GM12892 (cell line): Measurements from ENCODE around the gene ETHE1. TPM values are rescaled to one million over a fixed set of nuclear protein-coding genes. Genes with fewer than 3 reads are reported as not detected.

ENCODE experiments used
- DNase-seq: peaks from one replicate; pipeline ENCODE4 v3.0.0; 2011; ENCODE audit not compliant: insufficient read length
- FAIRE-seq: peaks from 2 replicates; lab custom pipeline; 2011; peaks lifted over from hg19 to GRCh38; lab: Jason Lieb, UNC
- POLR2A ChIP-seq: IDR thresholded peaks from 2 replicates; pipeline ENCODE4 v1.6.1; 2011; ENCODE audit warnings: low read depth, low read length, control low read depth
- POLR2AphosphoS5 ChIP-seq: IDR thresholded peaks from 2 replicates; pipeline ENCODE4 v1.6.1; 2011; ENCODE audit warnings: low read depth, low read length, control low read depth
- TAF1 ChIP-seq: IDR thresholded peaks from 2 replicates; pipeline ENCODE4 v1.6.1; 2011; ENCODE audit warnings: low read depth, mild to moderate bottlenecking, control low read depth, low read length, borderline replicate concordance
- polyA plus RNA-seq: library from polyadenylated mRNA; unstranded; fragments of >200 nt; gene quantifications from one replicate; pipeline ENCODE4 v1.2.1, GENCODE V29; 2012; ENCODE audit warnings: missing spikeins, inconsistent platforms; ENCODE audit not compliant: missing spikeins

The ETHE1 gene
- 38.9 TPM for polyA plus RNA-seq

- TF ChIP-seq POLR2A: peak; percentile 73; the same call in 1 of the 2 replicates
- peak; percentile 64 for TF ChIP-seq POLR2AphosphoS5
- peak; percentile 69; the same call in 1 of the 2 replicates for TF ChIP-seq TAF1
- peak; percentile 60 for FAIRE-seq
- peak; percentile 82 for DNase-seq
Measured at GRCh38 chr19:43526884-43527859, at the start of gene ETHE1. ETHE1 (minus strand) TSS chr19:43527201; CDS start chr19:43527177, 24 bp downstream.

GRCh38 chr19:43575955-43576878 lies 49.2 kb upstream of the ETHE1 start:
- TF ChIP-seq TAF1: no peak
- no peak for TF ChIP-seq POLR2A
- no peak for TF ChIP-seq POLR2AphosphoS5
- no peak for DNase-seq
- no peak for FAIRE-seq

- DNase-seq (peak; percentile 94), FAIRE-seq (peak; percentile 100)
- TF ChIP-seq POLR2A: peak; percentile 67; the same call in 1 of the 2 replicates
- TF ChIP-seq TAF1: 0 out of 2 replicates have a peak, but pooled peaks have one; percentile 18
- TF ChIP-seq POLR2AphosphoS5: peak; percentile 61; the same call in 1 of the 2 replicates
Measured at GRCh38 chr19:43575156-43575950, 48.4 kb upstream of the ETHE1 start, which contains the start of the genes PINLYP and XRCC1. PINLYP (plus strand) TSS chr19:43575801; CDS start chr19:43577192, 1,391 bp downstream. XRCC1 (minus strand) TSS chr19:43575527; CDS start chr19:43575458, 69 bp downstream.

GRCh38 chr19:43574424-43575155 lies 47.6 kb upstream of the ETHE1 start:
- DNase-seq: no peak
- FAIRE-seq: no peak
- TF ChIP-seq POLR2A (no peak), POLR2AphosphoS5 (no peak), TAF1 (no peak)

GRCh38 chr19:43572171-43572588 lies 45.2 kb upstream of the ETHE1 start:
- DNase-seq: no peak
- TF ChIP-seq POLR2A: no peak
- no peak for TF ChIP-seq POLR2AphosphoS5
- FAIRE-seq: no peak

- no peak for DNase-seq
- no peak for FAIRE-seq
- no peak for TF ChIP-seq TAF1
- TF ChIP-seq POLR2AphosphoS5: no peak
- TF ChIP-seq POLR2A: no peak
Measured at GRCh38 chr19:43570174-43570791, 43.3 kb upstream of the ETHE1 start.

GRCh38 chr19:43569657-43570056 lies 42.7 kb upstream of the ETHE1 start:
- no peak for DNase-seq
- no peak for FAIRE-seq
- no peak for TF ChIP-seq POLR2AphosphoS5

GRCh38 chr19:43564800-43565199 lies 37.8 kb upstream of the ETHE1 start:
- TF ChIP-seq TAF1: no peak
- no peak for TF ChIP-seq POLR2A
- no peak for TF ChIP-seq POLR2AphosphoS5
- FAIRE-seq (no peak), DNase-seq (no peak)

- no peak for TF ChIP-seq POLR2A
- no peak for TF ChIP-seq TAF1
- TF ChIP-seq POLR2AphosphoS5: no peak
- DNase-seq (no peak), FAIRE-seq (no peak)
Measured at GRCh38 chr19:43563816-43564457, 36.9 kb upstream of the ETHE1 start.
